Neuronal stem cell (in vitro differentiated cells): ENCODE data around the gene CCDC183.
A peak's percentile ranks its signal among the peaks of the same experiment; 100 is the strongest.

Source experiments
- DNase-seq: peaks from one replicate; pipeline ENCODE4 v3.0.0-alpha.2; 2013; ENCODE audit warnings: low spot score
- H2AFZ ChIP-seq: one replicate; pipeline ENCODE4 v1.6.1; 2013; ENCODE audit warnings: mild to moderate bottlenecking, low read length, inconsistent platforms
- H2AK5ac ChIP-seq: 2 replicates; pipeline ENCODE4 v1.6.1; 2013; ENCODE audit warnings: low read depth, mild to moderate bottlenecking, inconsistent platforms, low read length, moderate library complexity, mixed read lengths
- H2BK120ac ChIP-seq: 2 replicates; pipeline ENCODE4 v1.6.1; 2013; ENCODE audit warnings: low read depth, mild to moderate bottlenecking, inconsistent platforms, low read length, moderate library complexity, mixed read lengths
- H2BK12ac ChIP-seq: one replicate; pipeline ENCODE4 v1.6.1; 2013; ENCODE audit warnings: low read length, inconsistent platforms
- H2BK15ac ChIP-seq: 2 replicates; pipeline ENCODE4 v1.6.1; 2013; ENCODE audit warnings: mild to moderate bottlenecking, low read length, inconsistent platforms, mixed read lengths
- H2BK5ac ChIP-seq: one replicate; pipeline ENCODE4 v1.6.1; 2013; ENCODE audit warnings: inconsistent platforms, mild to moderate bottlenecking, low read length, moderate library complexity
- H3K14ac ChIP-seq: one replicate; pipeline ENCODE4 v1.6.1; 2013; ENCODE audit warnings: low read length, inconsistent platforms
- H3K18ac ChIP-seq: 2 replicates; pipeline ENCODE4 v1.6.1; 2013; ENCODE audit warnings: low read length, inconsistent platforms
- H3K23ac ChIP-seq: 2 replicates; pipeline ENCODE4 v1.6.1; 2013; ENCODE audit warnings: low read depth, mild to moderate bottlenecking, mixed read lengths, low read length, inconsistent platforms; ENCODE audit not compliant: poor library complexity
- H3K27ac ChIP-seq: replicated peaks from 3 replicates; pipeline ENCODE4 v1.5.1; 2013; ENCODE audit warnings: low read length, inconsistent platforms
- H3K27me3 ChIP-seq, 3 experiments: 2 replicates each; pipeline ENCODE4 v1.6.1; 2013; ENCODE audit warnings: low read length in 3 of 3, mild to moderate bottlenecking in 2 of 3, inconsistent platforms in 1 of 3, low read depth in 1 of 3, mixed read lengths in 1 of 3, moderate library complexity in 1 of 3; ENCODE audit not compliant: control insufficient read depth in 3 of 3, insufficient read depth in 3 of 3
- H3K36me3 ChIP-seq, 2 donors: replicated peaks in 1 of 2; 2 replicates each; pipeline ENCODE4 v1.6.1; 2013; ENCODE audit warnings: low read length in 2 of 2; ENCODE audit not compliant: control insufficient read depth in 2 of 2, insufficient read depth in 2 of 2
- H3K4ac ChIP-seq: 2 replicates; pipeline ENCODE4 v1.6.1; 2013; ENCODE audit warnings: inconsistent platforms, mild to moderate bottlenecking, low read length, moderate library complexity
- H3K4me1 ChIP-seq, 2 donors: 1 replicate in 1 of 2; 2 replicates in 1 of 2; pipeline ENCODE4 v1.6.1; 2013; ENCODE audit warnings: low read length in 2 of 2, low read depth in 1 of 2; ENCODE audit not compliant: control insufficient read depth in 2 of 2, insufficient read depth in 1 of 2
- H3K4me2 ChIP-seq: one replicate; pipeline ENCODE4 v1.6.1; 2013; ENCODE audit warnings: mild to moderate bottlenecking, low read length, inconsistent platforms; ENCODE audit not compliant: insufficient read depth, poor library complexity, severe bottlenecking
- H3K4me3 ChIP-seq, 2 donors: 2 replicates each; pipeline ENCODE4 v1.5.1; 2013; ENCODE audit warnings: low read length in 2 of 2, mild to moderate bottlenecking in 2 of 2, inconsistent platforms in 1 of 2, moderate library complexity in 1 of 2
- H3K79me1 ChIP-seq: one replicate; pipeline ENCODE4 v1.6.1; 2013; ENCODE audit warnings: low read depth, mild to moderate bottlenecking, inconsistent platforms, low read length, moderate library complexity
- H3K9ac ChIP-seq: one replicate; pipeline ENCODE4 v1.6.1; 2013; ENCODE audit warnings: mild to moderate bottlenecking, low read depth, low read length, inconsistent platforms; ENCODE audit not compliant: poor library complexity
- H3K9me3 ChIP-seq, 2 donors: replicated peaks in 1 of 2; 2 replicates each; pipeline versions ENCODE3 to v1.6.1; 2013; ENCODE audit warnings: low read length in 2 of 2, mild to moderate bottlenecking in 2 of 2, inconsistent platforms in 1 of 2, low read depth in 1 of 2, mixed read lengths in 1 of 2, moderate library complexity in 1 of 2; ENCODE audit not compliant: control insufficient read depth in 2 of 2, insufficient read depth in 1 of 2
- H4K8ac ChIP-seq: one replicate; pipeline ENCODE4 v1.6.1; 2013; ENCODE audit warnings: low read depth, mild to moderate bottlenecking, inconsistent platforms, low read length, moderate library complexity
- H4K91ac ChIP-seq: one replicate; pipeline ENCODE4 v1.6.1; 2013; ENCODE audit warnings: low read length, low read depth, mild to moderate bottlenecking, inconsistent platforms; ENCODE audit not compliant: poor library complexity
- WGBS, 2 donors: extraction: QIAGEN DNeasy Blood & Tissue Kit; methylation state at CpG; one replicate each; pipeline ENCODE4 v1.1.7; 2013; ENCODE audit warnings: missing lambda C conversion rate in 2 of 2, mixed read lengths in 1 of 2; ENCODE audit not compliant: insufficient read length in 2 of 2, insufficient replicate concordance in 1 of 2; ENCODE audit errors: extremely low coverage in 2 of 2; 5-methylcytosine and 5-hydroxymethylcytosine counted together

CCDC183 gene

DNA sequence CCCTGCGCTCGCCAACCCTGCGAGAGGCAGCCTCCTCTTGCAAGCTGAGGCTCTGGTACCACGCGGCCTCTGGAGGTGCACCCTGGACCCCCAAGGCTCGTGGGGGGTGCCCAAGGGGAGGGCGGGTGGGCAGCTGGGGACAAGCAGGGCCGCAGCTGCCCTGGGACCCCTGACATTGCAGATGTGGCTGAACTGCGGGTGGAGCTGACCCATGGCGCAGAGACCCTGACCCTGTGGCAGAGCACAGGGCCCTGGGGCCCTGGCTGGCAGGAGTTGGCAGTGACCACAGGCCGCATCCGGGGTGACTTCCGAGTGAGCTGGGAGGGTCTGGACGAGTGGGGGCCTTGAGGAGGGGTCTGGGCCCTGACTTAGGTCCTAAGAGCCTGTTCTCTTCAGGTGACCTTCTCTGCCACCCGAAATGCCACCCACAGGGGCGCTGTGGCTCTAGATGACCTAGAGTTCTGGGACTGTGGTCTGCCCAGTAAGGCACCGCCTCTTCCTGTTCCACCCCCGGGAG lies 57.5 kb downstream of the CCDC183 start:
- Histone ChIP-seq H3K9ac (no peak overlapping the region), H3K9me3 (no peaks in the 10 kb centered on the region), H3K4ac (no peak overlapping the region), H3K79me1 (peaks cover 13% of the 10 kb centered on the region), H2BK120ac (no peak overlapping the region), H2BK12ac (no peak overlapping the region), H3K4me3 (no peak overlapping the region), H3K23ac (no peak overlapping the region), H2AK5ac (no peak overlapping the region), H3K18ac (no peak overlapping the region), H4K8ac (no peak overlapping the region), H3K4me1 (peaks cover 9% of the 10 kb centered on the region in 2 donors), H2BK5ac (no peak overlapping the region), H3K27me3 (no peaks in the 10 kb centered on the region), H3K27ac (no peak overlapping the region), H2BK15ac (no peak overlapping the region), H4K91ac (no peak overlapping the region), H3K36me3 (peaks cover 19 to 30% of the 10 kb centered on the region in 2 donors), H2AFZ (no peak overlapping the region), H3K4me2 (no peak overlapping the region), H3K14ac (no peak overlapping the region)
- no CpG with 5 or more reads among the region's 18 CpGs for WGBS, 2 donors
- DNase-seq, result no peak

DNA sequence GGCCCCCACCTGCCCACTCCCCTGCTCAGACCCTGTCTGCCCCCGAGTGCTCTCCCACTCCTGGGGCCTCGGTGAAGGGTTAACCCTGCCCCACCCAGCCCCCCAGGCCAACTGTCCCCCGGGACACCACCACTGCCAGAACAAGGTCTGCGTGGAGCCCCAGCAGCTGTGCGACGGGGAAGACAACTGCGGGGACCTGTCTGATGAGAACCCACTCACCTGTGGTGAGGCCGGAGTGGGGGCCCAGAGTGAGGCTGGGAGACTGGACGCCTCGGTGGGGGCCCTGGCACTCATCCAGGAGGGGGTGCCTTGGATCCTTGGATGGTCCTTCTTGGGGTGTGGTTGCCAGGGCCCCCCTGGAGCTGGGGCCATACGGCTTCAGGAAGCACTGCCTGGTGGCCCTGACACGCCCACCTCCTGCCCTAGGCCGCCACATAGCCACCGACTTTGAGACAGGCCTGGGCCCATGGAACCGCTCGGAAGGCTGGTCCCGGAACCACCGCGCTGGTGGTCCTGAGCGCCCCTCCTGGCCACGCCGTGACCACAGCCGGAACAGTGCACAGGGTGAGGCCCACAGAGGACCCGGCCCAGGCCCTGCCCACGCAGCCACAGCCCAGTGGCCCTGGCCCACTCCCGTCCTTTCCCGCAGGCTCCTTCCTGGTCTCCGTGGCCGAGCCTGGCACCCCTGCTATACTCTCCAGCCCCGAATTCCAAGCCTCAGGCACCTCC lies 58.1 kb downstream of the CCDC183 start:
- peaks cover 9% of the 10 kb centered on the region in 2 donors for H3K4me1 ChIP-seq
- peak overlapping the region; percentile 37 for H3K4ac ChIP-seq
- H3K4me2 ChIP-seq, result no peak overlapping the region
- H3K23ac ChIP-seq, result peak overlapping the region; percentile 43
- no peak overlapping the region for H2BK12ac ChIP-seq
- no CpG with 5 or more reads among the region's 30 CpGs for WGBS, 2 donors
- no peak overlapping the region for H3K18ac ChIP-seq
- H3K27me3 ChIP-seq, result no peaks in the 10 kb centered on the region
- H3K79me1 ChIP-seq, result peaks cover 14% of the 10 kb centered on the region
- H2BK15ac ChIP-seq, result no peak overlapping the region
- DNase-seq, result no peak
- no peak overlapping the region for H2AK5ac ChIP-seq
- no peak overlapping the region for H3K14ac ChIP-seq
- H2BK5ac ChIP-seq, result no peak overlapping the region
- H3K9me3 ChIP-seq, result no peaks in the 10 kb centered on the region
- H2AFZ ChIP-seq, result no peak overlapping the region
- no peak overlapping the region for H4K91ac ChIP-seq
- H3K36me3 ChIP-seq, result peaks cover 19 to 34% of the 10 kb centered on the region in 2 donors
- H3K9ac ChIP-seq, result no peak overlapping the region
- H3K4me3 ChIP-seq, result no peak overlapping the region
- no peak overlapping the region for H4K8ac ChIP-seq
- H3K27ac ChIP-seq, result no peak overlapping the region
- no peak overlapping the region for H2BK120ac ChIP-seq

DNA sequence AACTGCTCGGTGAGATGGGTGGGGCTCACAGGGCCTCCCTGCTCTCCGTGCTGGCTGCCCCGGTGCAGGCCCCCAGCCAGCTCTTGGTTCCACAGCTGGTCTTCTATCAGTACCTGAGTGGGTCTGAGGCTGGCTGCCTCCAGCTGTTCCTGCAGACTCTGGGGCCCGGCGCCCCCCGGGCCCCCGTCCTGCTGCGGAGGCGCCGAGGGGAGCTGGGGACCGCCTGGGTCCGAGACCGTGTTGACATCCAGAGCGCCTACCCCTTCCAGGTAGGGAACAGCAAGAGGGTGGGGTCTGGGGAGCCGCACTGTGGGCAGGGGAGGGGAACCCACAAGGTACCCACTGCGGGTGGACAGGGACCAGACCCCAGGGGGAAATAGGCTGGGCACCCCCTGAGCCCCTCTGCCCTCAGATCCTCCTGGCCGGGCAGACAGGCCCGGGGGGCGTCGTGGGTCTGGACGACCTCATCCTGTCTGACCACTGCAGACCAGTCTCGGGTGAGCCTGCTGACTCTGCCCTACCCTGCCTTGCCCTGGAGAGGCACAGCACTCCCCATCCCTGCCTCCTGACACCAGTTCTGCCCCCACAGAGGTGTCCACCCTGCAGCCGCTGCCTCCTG lies 58.8 kb downstream of the CCDC183 start:
- H2AK5ac ChIP-seq, result no peak overlapping the region
- no peaks in the 10 kb centered on the region for H3K27me3 ChIP-seq
- no peak overlapping the region for H3K14ac ChIP-seq
- H4K8ac ChIP-seq, result no peak overlapping the region
- H3K4me1 ChIP-seq, result peaks cover 6% of the 10 kb centered on the region in 2 donors
- H4K91ac ChIP-seq, result no peak overlapping the region
- no peak overlapping the region for H2BK12ac ChIP-seq
- peaks cover 19 to 40% of the 10 kb centered on the region in 2 donors for H3K36me3 ChIP-seq
- H2BK120ac ChIP-seq, result no peak overlapping the region
- H2AFZ ChIP-seq, result no peak overlapping the region
- no peak overlapping the region for H3K18ac ChIP-seq
- no peak overlapping the region for H3K4me3 ChIP-seq
- H3K4ac ChIP-seq, result no peak overlapping the region
- no peak overlapping the region for H3K4me2 ChIP-seq
- H3K9ac ChIP-seq, result no peak overlapping the region
- no peak overlapping the region for H3K27ac ChIP-seq
- WGBS, 2 donors, result no CpG with 5 or more reads among the region's 23 CpGs
- H3K23ac ChIP-seq, result peak overlapping the region; percentile 43
- no peak overlapping the region for H2BK15ac ChIP-seq
- H3K9me3 ChIP-seq, result no peaks in the 10 kb centered on the region
- DNase-seq, result no peak
- H3K79me1 ChIP-seq, result peaks cover 13% of the 10 kb centered on the region
- no peak overlapping the region for H2BK5ac ChIP-seq

- H4K91ac ChIP-seq, result no peak overlapping the region
- no peak overlapping the region for H3K4ac ChIP-seq
- no peaks in the 10 kb centered on the region for H3K9me3 ChIP-seq
- H2BK12ac ChIP-seq, result no peak overlapping the region
- H3K27ac ChIP-seq, result no peak overlapping the region
- peak overlapping the region; percentile 20 for H3K23ac ChIP-seq
- H2BK120ac ChIP-seq, result no peak overlapping the region
- peaks cover 11% of the 10 kb centered on the region for H3K79me1 ChIP-seq
- DNase-seq, result no peak
- H3K14ac ChIP-seq, result peak overlapping the region; percentile 38
- H2AFZ ChIP-seq, result no peak overlapping the region
- WGBS, 2 donors, result no CpG with 5 or more reads among the region's 26 CpGs
- H3K4me2 ChIP-seq, result no peak overlapping the region
- no peak overlapping the region for H2AK5ac ChIP-seq
- no peak overlapping the region for H3K4me3 ChIP-seq
- peak overlapping the region; percentile 17 for H3K18ac ChIP-seq
- H4K8ac ChIP-seq, result no peak overlapping the region
- H3K4me1 ChIP-seq, result peaks cover 0 to 3% of the 10 kb centered on the region in 2 donors
- H2BK5ac ChIP-seq, result no peak overlapping the region
- no peak overlapping the region for H2BK15ac ChIP-seq
- peaks cover 14 to 38% of the 10 kb centered on the region in 2 donors for H3K36me3 ChIP-seq
- no peaks in the 10 kb centered on the region for H3K27me3 ChIP-seq
- H3K9ac ChIP-seq, result no peak overlapping the region
Observed at GRCh38 chr9:136855461-136856078, 59.4 kb downstream of the CCDC183 start.
